Liver (tissue), 2 donors: Measurements from ENCODE around the gene PEX7.

Source experiments
- CTCF ChIP-seq: fragments of 150-350 bp; IDR thresholded peaks from 2 replicates; pipeline ENCODE4 v1.5.1; 2017; ENCODE audit warnings: improper control_type of control experiment, low read depth, low read length; ENCODE audit not compliant: missing input control
- REST ChIP-seq: IDR thresholded peaks from 2 replicates; pipeline ENCODE4 v1.6.1; 2016; ENCODE audit warnings: antibody characterized with exemption, mild to moderate bottlenecking
- donor health status: healthy.

DNA sequence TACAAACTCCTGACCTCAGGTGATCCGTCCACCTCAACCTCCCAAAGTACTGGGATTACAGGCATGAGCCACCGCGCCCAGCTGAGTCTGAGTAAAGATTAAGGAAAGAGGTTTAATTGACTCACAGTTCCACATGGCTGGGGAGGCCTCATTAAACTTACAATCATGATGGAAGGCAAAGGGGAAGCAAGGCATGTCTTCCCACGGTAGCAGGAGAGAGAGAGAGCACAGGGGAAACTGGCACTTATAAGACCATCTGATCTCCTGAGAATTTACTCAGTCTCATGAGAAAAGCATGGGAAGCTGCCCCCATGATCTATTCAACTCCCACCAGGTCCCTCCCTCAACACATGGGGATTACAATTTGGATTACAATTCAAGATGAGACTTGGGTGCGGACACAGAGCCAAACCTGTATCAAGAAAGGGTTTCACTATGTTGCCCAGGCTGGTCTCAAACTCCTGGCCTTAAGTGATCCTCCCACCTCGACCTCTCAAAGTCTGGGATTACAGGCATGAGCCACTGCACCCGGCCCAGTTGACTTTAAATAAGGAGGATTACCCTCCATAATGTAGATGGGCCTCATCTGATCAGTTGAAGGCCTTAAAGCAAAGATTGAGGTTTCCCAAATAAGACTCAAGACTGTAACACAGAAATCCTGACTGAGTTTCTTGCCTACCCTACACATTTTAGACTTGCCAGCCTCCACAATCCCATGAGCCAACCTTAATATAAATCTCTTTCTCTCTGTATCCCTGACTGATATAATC, 13.1 kb upstream of the PEX7 start:
- TF ChIP-seq REST (no peak), CTCF (no peak)
